CD4-positive, alpha-beta T cell (primary cell): Measurements from ENCODE around the gene HES5. TPM values are rescaled to one million over a fixed set of nuclear protein-coding genes. Genes with fewer than 3 reads are reported as not detected.

ENCODE experiments used
- ATAC-seq: fragments of 200-7000 bp; cut with Tn5 transposase; one replicate; pipeline ENCODE4 v1.10.0; 2022; ENCODE audit warnings: mild to moderate bottlenecking; ENCODE audit not compliant: poor library complexity
- CTCF ChIA-PET: fragments of 350-600 bp; sonication (Branson Sonifier 250); formaldehyde crosslinking; loops from one replicate; lab custom pipeline; 2021; ENCODE audit warnings: antibody characterized with exemption, inconsistent platforms; lab: Charles Lee
- POLR2A ChIA-PET: fragments of 350-600 bp; sonication (Branson Sonifier 250); formaldehyde crosslinking; loops from one replicate; lab custom pipeline; 2021; ENCODE audit warnings: antibody characterized with exemption, inconsistent platforms; lab: Charles Lee
- DNase-seq, 14 experiments: peaks; one replicate each; pipeline ENCODE4 v3.0.0-alpha.2; 2013 to 2020; ENCODE audit warnings: mixed read lengths in 2 of 14
- H3K27ac ChIP-seq, 2 donors: one replicate each; pipeline versions ENCODE4 v1.5.1 to v1.7.0; 2013; ENCODE audit warnings: low read length in 2 of 2, low read depth in 1 of 2, mild to moderate bottlenecking in 1 of 2
- H3K27me3 ChIP-seq, 2 experiments: 1 replicate in 1 of 2; 2 replicates in 1 of 2; pipeline versions ENCODE4 v1.6.1 to v1.7.0; 2013; ENCODE audit warnings: low read length in 2 of 2, control low read depth in 1 of 2, mild to moderate bottlenecking in 1 of 2, moderate library complexity in 1 of 2; ENCODE audit not compliant: insufficient read depth in 2 of 2, control insufficient read depth in 1 of 2
- H3K36me3 ChIP-seq: one replicate; pipeline ENCODE4 v1.6.1; 2013; ENCODE audit warnings: low read length, control low read depth; ENCODE audit not compliant: insufficient read depth
- H3K4me1 ChIP-seq: one replicate; pipeline ENCODE4 v1.6.1; 2013; ENCODE audit warnings: low read length, control low read depth; ENCODE audit not compliant: insufficient read depth
- H3K4me3 ChIP-seq: one replicate; pipeline ENCODE4 v1.5.1; 2013; ENCODE audit warnings: mild to moderate bottlenecking, low read length, moderate library complexity
- H3K9me3 ChIP-seq, 2 experiments: 1 replicate in 1 of 2; 2 replicates in 1 of 2; pipeline versions ENCODE4 v1.6.1 to v1.7.0; 2013; ENCODE audit warnings: low read length in 2 of 2, mild to moderate bottlenecking in 2 of 2, control low read depth in 1 of 2, moderate library complexity in 1 of 2; ENCODE audit not compliant: control insufficient read depth in 1 of 2, insufficient read depth in 1 of 2
- H3K27ac Mint-ChIP-seq: one replicate; pipeline ENCODE4 v1.8.0; 2020; ENCODE audit warnings: mixed read lengths
- H3K27me3 Mint-ChIP-seq: one replicate; pipeline ENCODE4 v1.8.0; 2021; ENCODE audit warnings: mixed read lengths
- H3K36me3 Mint-ChIP-seq: one replicate; pipeline ENCODE4 v1.8.0; 2021; ENCODE audit warnings: low read depth, mixed read lengths
- H3K4me1 Mint-ChIP-seq: one replicate; pipeline ENCODE4 v1.8.0; 2021; ENCODE audit warnings: low read depth, mixed read lengths
- H3K4me3 Mint-ChIP-seq: one replicate; pipeline ENCODE4 v1.8.0; 2020; ENCODE audit warnings: mild to moderate bottlenecking, mixed read lengths
- H3K9me3 Mint-ChIP-seq: one replicate; pipeline ENCODE4 v1.8.0; 2020; ENCODE audit warnings: mixed read lengths
- CTCF ChIP-seq: fragments of 200-600 bp; IDR thresholded peaks from one replicate; pipeline ENCODE4 v1.8.0; 2022; ENCODE audit warnings: antibody characterized with exemption, mild to moderate bottlenecking
- intact Hi-C, 2 experiments: fragments of 100-400 bp; cut with DNase I in 1 of 2; cut with micrococcal nuclease in 1 of 2; formaldehyde crosslinking; loops; one replicate each; pipeline versions ENCODE4 v1.15.1 to v1.9.0; 2023 to 2025; cut with DNase I, micrococcal nuclease
- total RNA-seq, 174 experiments: library from RNA in 2 of 174; stranded (reverse) in 2 of 174; gene quantifications; one replicate each; pipeline ENCODE4 v1.2.3 and lab custom pipeline; 2021 to 2026

HES5 gene
- total RNA-seq, 2 experiments from 2014 or later, result not detected

GRCh38 chr1:2492091-2492490 lies 38.0 kb downstream of the HES5 start:
- Histone ChIP-seq H3K27me3 (no peaks in the 10 kb centered on the region), H3K4me3 (no peak overlapping the region), H3K9me3 (peaks cover 3 to 25% of the 10 kb centered on the region in 2 experiments), H3K4me1 (peaks cover 29% of the 10 kb centered on the region), H3K27ac (no peak overlapping the region), H3K36me3 (peaks cover 14% of the 10 kb centered on the region)
- H3K9me3 Mint-ChIP-seq, result no peaks in the 10 kb centered on the region
- ChIA-PET POLR2A (no interaction called here), CTCF (no interaction called here)
- H3K27ac Mint-ChIP-seq, result no peak overlapping the region
- no peak for ATAC-seq
- peaks cover 12% of the 10 kb centered on the region for H3K4me1 Mint-ChIP-seq
- no peak for TF ChIP-seq CTCF
- H3K4me3 Mint-ChIP-seq, result no peak overlapping the region
- no peak for DNase-seq
- no peaks in the 10 kb centered on the region for H3K27me3 Mint-ChIP-seq
- peaks cover 25% of the 10 kb centered on the region for H3K36me3 Mint-ChIP-seq
- intact Hi-C loops, result no loop called here

GRCh38 chr1:2489615-2490014 lies 40.4 kb downstream of the HES5 start:
- TF ChIP-seq CTCF, result no peak
- DNase-seq (no peak), ATAC-seq (no peak)
- intact Hi-C loops, result no loop called here
- Mint-ChIP-seq H3K4me3 (no peak overlapping the region), H3K36me3 (peaks cover 29% of the 10 kb centered on the region), H3K27me3 (no peaks in the 10 kb centered on the region), H3K4me1 (peaks cover 12% of the 10 kb centered on the region), H3K9me3 (no peaks in the 10 kb centered on the region), H3K27ac (no peak overlapping the region)
- ChIA-PET CTCF (no interaction called here), POLR2A (interaction anchor here (1.2 to 1.4 kb wide), 2 partner anchors 17 to 36 kb away, joined by 3 to 4 read pairs; partner anchors contain the start of gene PANK4)
- Histone ChIP-seq H3K9me3 (peaks cover 3 to 33% of the 10 kb centered on the region in 2 experiments), H3K4me1 (peaks cover 13% of the 10 kb centered on the region), H3K4me3 (no peak overlapping the region), H3K27me3 (no peaks in the 10 kb centered on the region), H3K27ac (no peak overlapping the region), H3K36me3 (peaks cover 17% of the 10 kb centered on the region)

DNA sequence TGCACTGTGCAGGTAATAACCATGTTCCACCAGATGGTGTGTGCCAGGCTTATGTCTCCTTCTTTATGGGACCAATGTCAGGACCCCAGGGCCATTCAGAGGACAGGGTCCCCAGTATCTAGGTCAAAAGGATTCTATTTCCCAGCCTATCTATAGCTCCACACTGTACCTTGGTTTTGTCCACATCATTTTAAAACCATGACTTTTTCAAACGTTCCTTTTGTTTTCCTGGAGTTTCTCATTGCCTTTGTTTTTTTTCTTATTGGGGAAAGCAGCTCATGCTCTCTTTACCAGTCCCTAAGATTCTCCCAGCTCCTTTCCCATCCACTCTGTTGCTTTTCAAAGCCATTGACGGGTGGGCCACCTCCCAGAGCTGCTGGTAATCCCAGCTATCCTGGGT lies 41.4 kb downstream of the HES5 start:
- H3K9me3 Mint-ChIP-seq, result no peaks in the 10 kb centered on the region
- Histone ChIP-seq H3K27me3 (no peaks in the 10 kb centered on the region), H3K9me3 (peaks cover 3 to 33% of the 10 kb centered on the region in 2 experiments), H3K27ac (no peak overlapping the region), H3K4me3 (no peak overlapping the region), H3K4me1 (peaks cover 6% of the 10 kb centered on the region), H3K36me3 (peaks cover 17% of the 10 kb centered on the region)
- peaks cover 29% of the 10 kb centered on the region for H3K36me3 Mint-ChIP-seq
- TF ChIP-seq CTCF, result no peak
- intact Hi-C loops, result no loop called here
- POLR2A ChIA-PET, result interaction anchor here (1.2 to 1.4 kb wide), 2 partner anchors 18 to 37 kb away, joined by 3 to 4 read pairs; partner anchors contain the start of gene PANK4
- H3K4me3 Mint-ChIP-seq, result no peak overlapping the region
- CTCF ChIA-PET, result no interaction called here
- peaks cover 6% of the 10 kb centered on the region for H3K4me1 Mint-ChIP-seq
- DNase-seq, result no peak
- H3K27ac Mint-ChIP-seq, result no peak overlapping the region
- no peaks in the 10 kb centered on the region for H3K27me3 Mint-ChIP-seq
- ATAC-seq, result no peak
